Adrenal gland (tissue), 12 donors: ENCODE results near the gene SLC27A2. TPM values are rescaled to one million over a fixed set of nuclear protein-coding genes. Genes with fewer than 3 reads are reported as not detected.

Experiments used
- DNase-seq, 7 donors: peaks; one replicate each; pipeline ENCODE4 v3.0.0-alpha.2; 2019 to 2020
- H3K27ac ChIP-seq, 5 donors: fragments of 200-600 bp; sonication (generic) in 4 of 5; 1 replicate in 3 of 5; 2 replicates in 2 of 5; pipeline versions ENCODE4 v1.5.1 to v1.8.0; 2016 to 2020; ENCODE audit warnings: mild to moderate bottlenecking in 1 of 5
- H3K27me3 ChIP-seq: fragments of 200-600 bp; 2 replicates; pipeline ENCODE4 v1.8.0; 2021
- H3K36me3 ChIP-seq, 2 donors: fragments of 200-600 bp; replicated peaks in 1 of 2; 1 replicate in 1 of 2; 2 replicates in 1 of 2; pipeline versions ENCODE4 v1.5.1 to v1.8.0; 2018 to 2022
- H3K4me1 ChIP-seq, 2 donors: fragments of 200-600 bp; replicated peaks in 1 of 2; 1 replicate in 1 of 2; 2 replicates in 1 of 2; pipeline versions ENCODE4 v1.5.1 to v1.8.0; 2018 to 2021
- H3K4me3 ChIP-seq, 4 donors: fragments of 200-600 bp; sonication (generic) in 3 of 4; one replicate each; pipeline ENCODE4 v1.5.1; 2016 to 2018
- H3K9me3 ChIP-seq, 3 donors: fragments of 200-600 bp; sonication (generic) in 1 of 3; replicated peaks in 1 of 3; 1 replicate in 2 of 3; 2 replicates in 1 of 3; pipeline versions ENCODE4 v1.5.1 to v1.8.0; 2016 to 2021
- POLR2A ChIP-seq, 2 donors: fragments of 450-650 bp; IDR thresholded peaks; one replicate each; pipeline ENCODE4 v1.6.1; 2017; ENCODE audit warnings: antibody characterized with exemption in 2 of 2, mild to moderate bottlenecking in 2 of 2, moderate library complexity in 1 of 2
- WGBS, 4 donors: extraction: QIAGEN DNeasy Blood & Tissue Kit in 2 of 4; methylation state at CpG; one replicate each; pipeline versions ENCODE4 v1.1.5 to v1.1.7; 2013 to 2017; 5-methylcytosine and 5-hydroxymethylcytosine counted together
- intact Hi-C, 2 donors: fragments of 100-400 bp; cut with DNase I; formaldehyde crosslinking; loops; one replicate each; pipeline versions ENCODE4 v1.14.1 to v1.15.0; 2022 to 2023
- polyA plus RNA-seq, 3 donors: library from polyadenylated mRNA; stranded (reverse); fragments of 200-250 nt in 2 of 3; fragments of 350-450 nt in 1 of 3; fragmentation: Illumina TruSeq in 1 of 3; extraction: RNeasy Lipid Tissue Mini Kit (QIAGEN cat#74804) in 1 of 3; gene quantifications; one replicate each; pipeline ENCODE4 v1.2.3, GENCODE V29; 2013 to 2014
- total RNA-seq, 9 donors: library from RNA; depleted of rRNA in 4 of 9; stranded (reverse); fragments of >200 nt in 4 of 9; fragments of 120-200 nt in 1 of 9; fragmentation: NEBNext Ultra II Directional in 1 of 9; extraction: Animal tissue kit (Norgen Biotek cat#: 25700) in 1 of 9; gene quantifications; one replicate each; pipeline versions ENCODE4 v1.1.0 to v1.2.4, GENCODE V29; 2013 to 2023
- TF ChIP-seq, protein P1 (sequence below), 6 experiments: fragments of 450-650 bp in 4 of 6; fragments of 200-600 bp in 2 of 6; sonication (generic) in 1 of 6; IDR thresholded peaks; 1 replicate in 5 of 6; 2 replicates in 1 of 6; pipeline versions ENCODE4 v1.5.1 to v1.8.0; 2016 to 2021; ENCODE audit warnings: antibody characterized with exemption in 6 of 6, mild to moderate bottlenecking in 2 of 6, moderate library complexity in 1 of 6
- donor health status: healthy with polysubstance abuse.
- donor health status: Bipolar disorder and iron deficiency.
- donor health status: DM: yes; HTN: yes; CAD: no.
- donor health status: DM: no; HTN: no; CAD: no.
- donor health status: DM: no; HTN: no; CAD: no.
- donor health status: DM: yes; HTN: yes; CAD: no.

Gene SLC27A2
- total and polyA plus RNA-seq, 12 donors: 0.22 to 49.5 (median 22.5) TPM

DNA sequence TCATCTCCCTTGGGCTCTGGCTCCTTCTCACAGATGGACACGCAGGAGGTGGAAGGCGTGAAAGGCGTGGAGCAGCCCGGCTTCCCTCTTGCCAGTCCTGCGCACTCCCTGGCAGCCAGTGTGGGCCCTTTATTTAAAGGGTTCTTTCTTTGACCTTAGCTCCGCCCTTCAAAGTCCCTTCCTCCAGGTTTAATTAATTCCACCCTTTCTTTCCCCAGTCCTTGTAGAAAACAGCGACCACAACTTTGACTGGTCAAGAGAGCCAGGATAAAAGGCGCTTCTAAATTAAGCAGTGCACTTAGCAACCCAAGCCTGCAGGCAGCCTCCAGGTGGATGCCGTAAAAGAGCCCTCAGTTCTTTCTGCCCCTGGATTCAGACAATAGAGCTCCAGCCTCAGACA, 83.6 kb downstream of the SLC27A2 start, which contains the start of gene HDC:
HDC (minus strand) TSS at position 107 of the 400 bp plus-strand sequence; CDS start at position 4, 103 bp downstream.
- no peak within 1 kb of the TSS for H3K4me3 ChIP-seq
- 77 to 81% (median 78%) methylated on average over 9 of the region's 9 CpGs for WGBS, 4 donors
- no peak for DNase-seq
- no peaks in the 10 kb centered on the region for H3K27me3 ChIP-seq
- no peak for TF ChIP-seq POLR2A (IDR thresholded peaks at IDR 0.05)
- TF ChIP-seq, protein P1, sequence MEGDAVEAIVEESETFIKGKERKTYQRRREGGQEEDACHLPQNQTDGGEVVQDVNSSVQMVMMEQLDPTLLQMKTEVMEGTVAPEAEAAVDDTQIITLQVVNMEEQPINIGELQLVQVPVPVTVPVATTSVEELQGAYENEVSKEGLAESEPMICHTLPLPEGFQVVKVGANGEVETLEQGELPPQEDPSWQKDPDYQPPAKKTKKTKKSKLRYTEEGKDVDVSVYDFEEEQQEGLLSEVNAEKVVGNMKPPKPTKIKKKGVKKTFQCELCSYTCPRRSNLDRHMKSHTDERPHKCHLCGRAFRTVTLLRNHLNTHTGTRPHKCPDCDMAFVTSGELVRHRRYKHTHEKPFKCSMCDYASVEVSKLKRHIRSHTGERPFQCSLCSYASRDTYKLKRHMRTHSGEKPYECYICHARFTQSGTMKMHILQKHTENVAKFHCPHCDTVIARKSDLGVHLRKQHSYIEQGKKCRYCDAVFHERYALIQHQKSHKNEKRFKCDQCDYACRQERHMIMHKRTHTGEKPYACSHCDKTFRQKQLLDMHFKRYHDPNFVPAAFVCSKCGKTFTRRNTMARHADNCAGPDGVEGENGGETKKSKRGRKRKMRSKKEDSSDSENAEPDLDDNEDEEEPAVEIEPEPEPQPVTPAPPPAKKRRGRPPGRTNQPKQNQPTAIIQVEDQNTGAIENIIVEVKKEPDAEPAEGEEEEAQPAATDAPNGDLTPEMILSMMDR (IDR thresholded peaks at IDR 0.05): no peak
- intact Hi-C loops: no loop called here
- no peaks in the 10 kb centered on the region for H3K9me3 ChIP-seq
- no peaks in the 10 kb centered on the region for H3K4me1 ChIP-seq
- no peaks in the 10 kb centered on the region for H3K36me3 ChIP-seq
- H3K27ac ChIP-seq: no peak within 1 kb of the TSS

- TF ChIP-seq POLR2A (IDR thresholded peaks at IDR 0.05): no peak
- TF ChIP-seq, protein P1 (IDR thresholded peaks at IDR 0.05): no peak
- intact Hi-C loops: no loop called here
- H3K36me3 ChIP-seq: no peaks in the 10 kb centered on the region
- no peaks in the 10 kb centered on the region for H3K27me3 ChIP-seq
- no peak for DNase-seq
- 73 to 85% (median 82%) methylated on average over 2 of the region's 2 CpGs for WGBS, 4 donors
- no peak overlapping the region for H3K4me3 ChIP-seq
- H3K27ac ChIP-seq: no peak overlapping the region
- no peaks in the 10 kb centered on the region for H3K9me3 ChIP-seq
- H3K4me1 ChIP-seq: no peaks in the 10 kb centered on the region
These were observed 85.6 kb downstream of the SLC27A2 start for GRCh38 chr15:50267577-50267976.

GRCh38 chr15:50275091-50275490, 93.1 kb downstream of the SLC27A2 start:
- H3K9me3 ChIP-seq: no peaks in the 10 kb centered on the region
- WGBS, 4 donors: 41 to 57% (median 47%) methylated on average over 2 of the region's 2 CpGs
- no peak for DNase-seq
- no peaks in the 10 kb centered on the region for H3K36me3 ChIP-seq
- TF ChIP-seq, protein P1 (IDR thresholded peaks at IDR 0.05): no peak
- no peak for TF ChIP-seq POLR2A (IDR thresholded peaks at IDR 0.05)
- no peaks in the 10 kb centered on the region for H3K27me3 ChIP-seq
- H3K4me3 ChIP-seq: no peak overlapping the region
- no peaks in the 10 kb centered on the region for H3K4me1 ChIP-seq
- no peak overlapping the region for H3K27ac ChIP-seq
- intact Hi-C loops: no loop called here

GRCh38 chr15:50275908-50276307, 93.9 kb downstream of the SLC27A2 start:
- no peaks in the 10 kb centered on the region for H3K27me3 ChIP-seq
- intact Hi-C loops: no loop called here
- no peaks in the 10 kb centered on the region for H3K9me3 ChIP-seq
- no peak overlapping the region for H3K27ac ChIP-seq
- no peak for DNase-seq
- H3K4me3 ChIP-seq: no peak overlapping the region
- H3K36me3 ChIP-seq: no peaks in the 10 kb centered on the region
- no peaks in the 10 kb centered on the region for H3K4me1 ChIP-seq
- 71 to 81% (median 76%) methylated on average over 3 of the region's 3 CpGs for WGBS, 4 donors
- TF ChIP-seq POLR2A (IDR thresholded peaks at IDR 0.05): no peak
- TF ChIP-seq, protein P1 (IDR thresholded peaks at IDR 0.05): no peak
